Keratinocyte (primary cell): ENCODE results near the gene PTPN5. TPM values are rescaled to one million over a fixed set of nuclear protein-coding genes. Genes with fewer than 3 reads are reported as not detected.

Experiments used
- DNase-seq: peaks from one replicate; pipeline ENCODE4 v3.0.0-alpha.2; 2011; ENCODE audit warnings: low read depth, missing footprints, low spot score
- FAIRE-seq: peaks from 2 replicates; lab custom pipeline; 2011; peaks lifted over from hg19 to GRCh38; lab: Jason Lieb, UNC
- H2AFZ ChIP-seq: 2 replicates; pipeline ENCODE4 v1.6.0; 2012; ENCODE audit warnings: low read length, control low read depth, inconsistent platforms; ENCODE audit not compliant: control insufficient read depth
- H3K27ac ChIP-seq: 2 replicates; pipeline ENCODE4 v1.5.1; 2011; ENCODE audit warnings: low read length; ENCODE audit not compliant: control insufficient read depth, insufficient read depth
- H3K27me3 ChIP-seq: 3 replicates; pipeline ENCODE4 v1.6.0; 2011; ENCODE audit warnings: low read length; ENCODE audit not compliant: control insufficient read depth, insufficient read depth; ENCODE audit errors: extremely low read depth
- H3K36me3 ChIP-seq, 2 experiments: 2 replicates in 1 of 2; 3 replicates in 1 of 2; pipeline ENCODE4 v1.5.1; 2011; ENCODE audit warnings: low read length in 2 of 2, mild to moderate bottlenecking in 1 of 2; ENCODE audit not compliant: control insufficient read depth in 2 of 2, insufficient read depth in 2 of 2; ENCODE audit errors: extremely low read depth in 1 of 2
- H3K4me1 ChIP-seq: 3 replicates; pipeline ENCODE4 v1.5.1; 2011; ENCODE audit warnings: low read length; ENCODE audit not compliant: control insufficient read depth, insufficient read depth; ENCODE audit errors: extremely low read depth
- H3K4me2 ChIP-seq: 3 replicates; pipeline ENCODE4 v1.6.0; 2011; ENCODE audit warnings: low read depth, low read length; ENCODE audit not compliant: control insufficient read depth, insufficient read depth; ENCODE audit errors: extremely low read depth
- H3K4me3 ChIP-seq, 3 experiments: fragments of 200-600 bp in 1 of 3; sonication (generic) in 1 of 3; 2 replicates in 2 of 3; 3 replicates in 1 of 3; pipeline ENCODE4 v1.5.1; 2011 to 2016; ENCODE audit warnings: low read length in 3 of 3, mild to moderate bottlenecking in 3 of 3, control low read depth in 2 of 3, inconsistent platforms in 1 of 3, low read depth in 1 of 3, mixed read lengths in 1 of 3, mixed run types in 1 of 3, moderate library complexity in 1 of 3; ENCODE audit not compliant: control insufficient read depth in 2 of 3, insufficient read depth in 2 of 3; ENCODE audit errors: extremely low read depth in 1 of 3
- H3K79me2 ChIP-seq: 2 replicates; pipeline ENCODE4 v1.6.0; 2012; ENCODE audit warnings: low read length; ENCODE audit not compliant: control insufficient read depth, insufficient read depth
- H3K9ac ChIP-seq: 3 replicates; pipeline ENCODE4 v1.6.0; 2011; ENCODE audit warnings: low read length; ENCODE audit not compliant: control insufficient read depth, insufficient read depth; ENCODE audit errors: extremely low read depth
- H3K9me1 ChIP-seq: 3 replicates; pipeline ENCODE4 v1.6.0; 2011; ENCODE audit warnings: low read length; ENCODE audit not compliant: control insufficient read depth, insufficient read depth; ENCODE audit errors: extremely low read depth
- H3K9me3 ChIP-seq: 2 replicates; pipeline ENCODE4 v1.5.1; 2012; ENCODE audit warnings: low read depth, low read length; ENCODE audit not compliant: control insufficient read depth
- H4K20me1 ChIP-seq: 3 replicates; pipeline ENCODE4 v1.6.0; 2011; ENCODE audit warnings: low read length; ENCODE audit not compliant: control insufficient read depth, insufficient read depth; ENCODE audit errors: extremely low read depth
- CTCF ChIP-seq, 3 experiments: IDR thresholded peaks in 1 of 3; conservative IDR thresholded peaks in 1 of 3; optimal IDR thresholded peaks in 1 of 3; 2 replicates in 2 of 3; 3 replicates in 1 of 3; pipeline versions ENCODE3 to v1.5.1; 2011; ENCODE audit warnings: low read length in 3 of 3, mild to moderate bottlenecking in 3 of 3, moderate library complexity in 2 of 3, control low read depth in 1 of 3, inconsistent platforms in 1 of 3; ENCODE audit not compliant: insufficient read depth in 2 of 3; ENCODE audit errors: extremely low read depth in 1 of 3
- EZH2 ChIP-seq: IDR thresholded peaks from one replicate; pipeline ENCODE4 v1.6.1; 2012; ENCODE audit warnings: inconsistent platforms, mild to moderate bottlenecking, low read length, moderate library complexity
- dilution Hi-C: fragments of 300-500 bp; cut with MboI; formaldehyde crosslinking; loops from one replicate; pipeline ENCODE4 v1.7.0; 2020; ENCODE audit warnings: low sequenced_read_pairs; ENCODE audit not compliant: extremely low pct_ligation_motif_present
- polyA plus RNA-seq, 5 experiments: library from polyadenylated mRNA; depleted of rRNA in 3 of 5; stranded (reverse) in 3 of 5; stranded (forward) in 1 of 5; unstranded in 1 of 5; fragments of >200 nt; gene quantifications; 1 replicate in 1 of 5; 2 replicates in 3 of 5; 3 replicates in 1 of 5; pipeline versions ENCODE4 v1.2.1 to v1.2.3, GENCODE V29; 2011 to 2012; ENCODE audit warnings: missing spikeins in 2 of 5, low read depth in 1 of 5, low replicate concordance in 1 of 5

Gene PTPN5
- polyA plus RNA-seq, 1 donor (not counting 4 experiments of a cell fraction or from before 2014, with no cell fraction given) = not detected

GRCh38 chr11:18771266-18772035, 20.1 kb downstream of the PTPN5 start:
- Histone ChIP-seq H4K20me1 (no peaks in the 10 kb centered on the region), H3K4me3 (no peak overlapping the region), H3K4me1 (no peaks in the 10 kb centered on the region), H3K9ac (no peak overlapping the region), H3K9me3 (no peaks in the 10 kb centered on the region), H3K4me2 (no peak overlapping the region), H3K36me3 (no peaks in the 10 kb centered on the region), H3K27ac (no peak overlapping the region), H3K27me3 (peaks cover 6% of the 10 kb centered on the region), H2AFZ (no peak overlapping the region), H3K9me1 (no peaks in the 10 kb centered on the region), H3K79me2 (no peaks in the 10 kb centered on the region)
- dilution Hi-C loops = no loop called here
- TF ChIP-seq CTCF (optimal IDR thresholded peaks at IDR 0.05 in 1 of 3, IDR thresholded peaks at IDR 0.05 in 1 of 3, conservative IDR thresholded peaks at IDR 0.05 in 1 of 3; ENCODE audit: extremely low read depth in 1 of 3, insufficient read depth in 2 of 3, low read length in 3 of 3) (no peak), EZH2 (no peak)
- no peak for FAIRE-seq
- no peak for DNase-seq

- no peak for FAIRE-seq
- Histone ChIP-seq H3K4me1 (no peaks in the 10 kb centered on the region), H3K9me1 (no peaks in the 10 kb centered on the region), H4K20me1 (no peaks in the 10 kb centered on the region), H3K4me3 (no peak overlapping the region), H3K27me3 (peaks cover 6% of the 10 kb centered on the region), H3K79me2 (no peaks in the 10 kb centered on the region), H2AFZ (no peak overlapping the region), H3K9ac (no peak overlapping the region), H3K27ac (no peak overlapping the region), H3K4me2 (no peak overlapping the region), H3K36me3 (no peaks in the 10 kb centered on the region), H3K9me3 (no peaks in the 10 kb centered on the region)
- dilution Hi-C loops = no loop called here
- DNase-seq = no peak
- TF ChIP-seq EZH2 (no peak), CTCF (optimal IDR thresholded peaks at IDR 0.05 in 1 of 3, IDR thresholded peaks at IDR 0.05 in 1 of 3, conservative IDR thresholded peaks at IDR 0.05 in 1 of 3; ENCODE audit: extremely low read depth in 1 of 3, insufficient read depth in 2 of 3, low read length in 3 of 3) (no peak)
Measured at GRCh38 chr11:18770479-18771125, 21.0 kb downstream of the PTPN5 start.
